ENCODE data around the gene NEK9. TPM values are rescaled to one million over a fixed set of nuclear protein-coding genes. Genes with fewer than 3 reads are reported as not detected.
A peak's percentile ranks its signal among the peaks of the same experiment; 100 is the strongest.

NEK9 gene
- polyA plus RNA-seq (2012; ENCODE audit: insufficient read length, low read depth) = 35.4 TPM

- peak; percentile 70 for TF ChIP-seq FOXP2 (optimal IDR thresholded peaks at IDR 0.05; ENCODE audit: borderline replicate concordance, extremely low read depth, extremely low read length, insufficient read depth)
- TF ChIP-seq REST (IDR thresholded peaks at IDR 0.05; ENCODE audit: insufficient read depth in 1 of 2, low read depth in 2 of 2, low read length in 2 of 2) = 0 out of 4 replicates have a peak, but pooled peaks of 1 of the 2 experiments have one; percentile 34
- no peak for TF ChIP-seq SIN3A (IDR thresholded peaks at IDR 0.05; ENCODE audit: borderline replicate concordance, insufficient read depth, low read length)
- TF ChIP-seq POLR2AphosphoS5 (IDR thresholded peaks at IDR 0.05; ENCODE audit: low read depth, low read length) = peak; percentile 76; the same call in 1 of the 2 replicates
- peak; percentile 93 for TF ChIP-seq TAF1 (IDR thresholded peaks at IDR 0.05; ENCODE audit: borderline replicate concordance, insufficient read depth, low read length)
Observed at GRCh38 chr14:75126679-75127473, at the start of gene NEK9. Gene NEK9 (minus strand): TSS chr14:75127048. CDS start chr14:75126921, 127 bp downstream.

GRCh38 chr14:75176142-75176820 is 49.4 kb upstream of the NEK9 start, which contains the start of gene TMED10:
Gene TMED10 (minus strand): TSS chr14:75176612. CDS start chr14:75176579, 33 bp downstream.
- TF ChIP-seq TAF1 (IDR thresholded peaks at IDR 0.05; ENCODE audit: borderline replicate concordance, insufficient read depth, low read length) (no peak), SIN3A (IDR thresholded peaks at IDR 0.05; ENCODE audit: borderline replicate concordance, insufficient read depth, low read length) (no peak), POLR2AphosphoS5 (IDR thresholded peaks at IDR 0.05; ENCODE audit: low read depth, low read length) (no peak), REST (IDR thresholded peaks at IDR 0.05; ENCODE audit: insufficient read depth in 1 of 2, low read depth in 2 of 2, low read length in 2 of 2) (no peak)

GRCh38 chr14:75175677-75176141 is 48.9 kb upstream of the NEK9 start:
- TF ChIP-seq SIN3A (IDR thresholded peaks at IDR 0.05; ENCODE audit: borderline replicate concordance, insufficient read depth, low read length) (no peak), POLR2AphosphoS5 (IDR thresholded peaks at IDR 0.05; ENCODE audit: low read depth, low read length) (no peak), TAF1 (IDR thresholded peaks at IDR 0.05; ENCODE audit: borderline replicate concordance, insufficient read depth, low read length) (no peak), REST (IDR thresholded peaks at IDR 0.05; ENCODE audit: insufficient read depth in 1 of 2, low read depth in 2 of 2, low read length in 2 of 2) (no peak), FOXP2 (optimal IDR thresholded peaks at IDR 0.05; ENCODE audit: borderline replicate concordance, extremely low read depth, extremely low read length, insufficient read depth) (no peak)

- TF ChIP-seq POLR2AphosphoS5 (IDR thresholded peaks at IDR 0.05; ENCODE audit: low read depth, low read length) (no peak), FOXP2 (optimal IDR thresholded peaks at IDR 0.05; ENCODE audit: borderline replicate concordance, extremely low read depth, extremely low read length, insufficient read depth) (no peak), REST (IDR thresholded peaks at IDR 0.05; ENCODE audit: insufficient read depth in 1 of 2, low read depth in 2 of 2, low read length in 2 of 2) (peak in 1 of 2 experiments; percentile 36; a peak in 1 of 4 replicates)
Observed at GRCh38 chr14:75174066-75174465, 47.2 kb upstream of the NEK9 start.
